Duodenal mucosa (tissue), 2 donors: Measurements from ENCODE around the gene DUSP28.
"Not testable (repeated sequence)": the region's sequence is repeated elsewhere in the genome, so short reads cannot be mapped to it uniquely, and the experiment has no call there.

Experiments
- H3K27ac ChIP-seq: one replicate; pipeline ENCODE4 v1.7.0; 2013; ENCODE audit warnings: low read depth, low read length
- H3K27me3 ChIP-seq, 2 donors: one replicate each; pipeline ENCODE4 v1.7.0; 2013; ENCODE audit warnings: low read length in 2 of 2, control low read depth in 1 of 2; ENCODE audit not compliant: insufficient read depth in 2 of 2, control insufficient read depth in 1 of 2
- H3K36me3 ChIP-seq, 2 donors: one replicate each; pipeline ENCODE4 v1.7.0; 2013; ENCODE audit warnings: low read length in 2 of 2, control low read depth in 1 of 2; ENCODE audit not compliant: insufficient read depth in 2 of 2, control insufficient read depth in 1 of 2
- H3K4me1 ChIP-seq, 2 donors: one replicate each; pipeline ENCODE4 v1.7.0; 2013; ENCODE audit warnings: low read length in 2 of 2, control low read depth in 1 of 2; ENCODE audit not compliant: insufficient read depth in 2 of 2, control insufficient read depth in 1 of 2
- H3K4me3 ChIP-seq, 2 donors: one replicate each; pipeline ENCODE4 v1.7.0; 2013; ENCODE audit warnings: low read length in 2 of 2, low read depth in 1 of 2
- H3K9ac ChIP-seq, 2 donors: one replicate each; pipeline ENCODE4 v1.7.0; 2013; ENCODE audit warnings: low read length in 2 of 2, low read depth in 1 of 2
- H3K9me3 ChIP-seq, 2 donors: one replicate each; pipeline ENCODE4 v1.7.0; 2013; ENCODE audit warnings: low read length in 2 of 2, control low read depth in 1 of 2; ENCODE audit not compliant: control insufficient read depth in 1 of 2

DUSP28 gene

GRCh38 chr2:240527153-240527750, 32.9 kb upstream of the DUSP28 start:
- no peak overlapping the region for H3K27ac ChIP-seq
- peaks cover 32 to 35% of the 10 kb centered on the region in 2 donors for H3K9me3 ChIP-seq
- H3K36me3 ChIP-seq = peaks cover 34 to 72% of the 10 kb centered on the region in 2 donors
- no peak overlapping the region for H3K9ac ChIP-seq
- no peak overlapping the region for H3K4me3 ChIP-seq
- no peaks in the 10 kb centered on the region for H3K4me1 ChIP-seq
- no peaks in the 10 kb centered on the region for H3K27me3 ChIP-seq

GRCh38 chr2:240528406-240529040, 31.6 kb upstream of the DUSP28 start:
- Histone ChIP-seq H3K4me3 (no peak overlapping the region), H3K36me3 (peaks cover 29 to 61% of the 10 kb centered on the region in 2 donors), H3K9me3 (peaks cover 36 to 38% of the 10 kb centered on the region in 2 donors), H3K9ac (no peak overlapping the region), H3K27me3 (no peaks in the 10 kb centered on the region), H3K27ac (no peak overlapping the region), H3K4me1 (no peaks in the 10 kb centered on the region)

GRCh38 chr2:240529344-240529999, 30.7 kb upstream of the DUSP28 start:
- Histone ChIP-seq H3K9ac (no peak overlapping the region), H3K36me3 (peaks cover 19 to 51% of the 10 kb centered on the region in 2 donors), H3K27ac (no peak overlapping the region), H3K4me3 (no peak overlapping the region), H3K27me3 (no peaks in the 10 kb centered on the region), H3K4me1 (no peaks in the 10 kb centered on the region), H3K9me3 (peaks cover 30 to 32% of the 10 kb centered on the region in 2 donors)

- no peaks in the 10 kb centered on the region for H3K4me1 ChIP-seq
- H3K4me3 ChIP-seq = no peak overlapping the region
- H3K9me3 ChIP-seq = peaks cover 26% of the 10 kb centered on the region in 2 donors
- no peak overlapping the region for H3K9ac ChIP-seq
- H3K27ac ChIP-seq = no peak overlapping the region
- peaks cover 18 to 45% of the 10 kb centered on the region in 2 donors for H3K36me3 ChIP-seq
- no peaks in the 10 kb centered on the region for H3K27me3 ChIP-seq
These were observed 30.0 kb upstream of the DUSP28 start for GRCh38 chr2:240530181-240530580.

GRCh38 chr2:240531038-240531437, 29.1 kb upstream of the DUSP28 start:
- Histone ChIP-seq H3K9me3 (peaks cover 17 to 19% of the 10 kb centered on the region in 2 donors), H3K27me3 (no peaks in the 10 kb centered on the region), H3K4me3 (no peak overlapping the region), H3K4me1 (no peaks in the 10 kb centered on the region), H3K27ac (no peak overlapping the region), H3K9ac (no peak overlapping the region), H3K36me3 (peaks cover 9 to 37% of the 10 kb centered on the region in 2 donors)

GRCh38 chr2:240532031-240532775, 28.0 kb upstream of the DUSP28 start:
- no peak overlapping the region for H3K4me3 ChIP-seq
- H3K27me3 ChIP-seq = no peaks in the 10 kb centered on the region
- no peak overlapping the region for H3K27ac ChIP-seq
- H3K4me1 ChIP-seq = no peaks in the 10 kb centered on the region
- peaks cover 10 to 19% of the 10 kb centered on the region in 2 donors for H3K9me3 ChIP-seq
- H3K9ac ChIP-seq = no peak overlapping the region
- H3K36me3 ChIP-seq = peaks cover 8 to 28% of the 10 kb centered on the region in 2 donors

- H3K27me3 ChIP-seq = no peaks in the 10 kb centered on the region
- no peaks in the 10 kb centered on the region for H3K4me1 ChIP-seq
- no peak overlapping the region for H3K27ac ChIP-seq
- H3K9ac ChIP-seq = no peak overlapping the region
- H3K9me3 ChIP-seq = peaks cover 0 to 3% of the 10 kb centered on the region in 2 donors
- H3K4me3 ChIP-seq = no peak overlapping the region
- peaks cover 0 to 28% of the 10 kb centered on the region in 2 donors for H3K36me3 ChIP-seq
These were observed 22.0 kb upstream of the DUSP28 start for GRCh38 chr2:240538031-240538780.

GRCh38 chr2:240539101-240539500, 21.1 kb upstream of the DUSP28 start:
- H3K4me1 ChIP-seq, H3K9me3 ChIP-seq, H3K4me3 ChIP-seq, H3K27me3 ChIP-seq, H3K9ac ChIP-seq, H3K27ac ChIP-seq: not testable (repeated sequence)
- peaks cover 0 to 28% of the 10 kb centered on the region in 2 donors for H3K36me3 ChIP-seq

GRCh38 chr2:240539906-240540305, 20.3 kb upstream of the DUSP28 start:
- Histone ChIP-seq H3K4me3 (no peak overlapping the region), H3K36me3 (peaks cover 0 to 28% of the 10 kb centered on the region in 2 donors), H3K9me3 (no peaks in the 10 kb centered on the region), H3K27me3 (no peaks in the 10 kb centered on the region), H3K4me1 (no peaks in the 10 kb centered on the region), H3K27ac (no peak overlapping the region), H3K9ac (no peak overlapping the region)
